ENCODE data around the gene ARL13A. TPM values are rescaled to one million over a fixed set of nuclear protein-coding genes. Genes with fewer than 3 reads are reported as not detected.
"Not testable (repeated sequence)": the region's sequence is repeated elsewhere in the genome, so short reads cannot be mapped to it uniquely, and the experiment has no call there.

The ARL13A gene
- not detected for total RNA-seq

- DNase-seq (ENCODE audit: low spot score) (no peak), ATAC-seq (no peak)
These were observed at the start of gene ARL13A for GRCh38 chrX:100969408-100969807. Gene ARL13A (plus strand): TSS chrX:100969708. CDS start chrX:100973690, 3,982 bp downstream.

- DNase-seq (ENCODE audit: low spot score) (no peak), ATAC-seq (no peak)
These were observed 45.1 kb upstream of the ARL13A start for GRCh38 chrX:100924375-100924774.

GRCh38 chrX:100926453-100926852 is 43.1 kb upstream of the ARL13A start:
- DNase-seq (ENCODE audit: low spot score) (no peak), ATAC-seq (no peak)

DNA sequence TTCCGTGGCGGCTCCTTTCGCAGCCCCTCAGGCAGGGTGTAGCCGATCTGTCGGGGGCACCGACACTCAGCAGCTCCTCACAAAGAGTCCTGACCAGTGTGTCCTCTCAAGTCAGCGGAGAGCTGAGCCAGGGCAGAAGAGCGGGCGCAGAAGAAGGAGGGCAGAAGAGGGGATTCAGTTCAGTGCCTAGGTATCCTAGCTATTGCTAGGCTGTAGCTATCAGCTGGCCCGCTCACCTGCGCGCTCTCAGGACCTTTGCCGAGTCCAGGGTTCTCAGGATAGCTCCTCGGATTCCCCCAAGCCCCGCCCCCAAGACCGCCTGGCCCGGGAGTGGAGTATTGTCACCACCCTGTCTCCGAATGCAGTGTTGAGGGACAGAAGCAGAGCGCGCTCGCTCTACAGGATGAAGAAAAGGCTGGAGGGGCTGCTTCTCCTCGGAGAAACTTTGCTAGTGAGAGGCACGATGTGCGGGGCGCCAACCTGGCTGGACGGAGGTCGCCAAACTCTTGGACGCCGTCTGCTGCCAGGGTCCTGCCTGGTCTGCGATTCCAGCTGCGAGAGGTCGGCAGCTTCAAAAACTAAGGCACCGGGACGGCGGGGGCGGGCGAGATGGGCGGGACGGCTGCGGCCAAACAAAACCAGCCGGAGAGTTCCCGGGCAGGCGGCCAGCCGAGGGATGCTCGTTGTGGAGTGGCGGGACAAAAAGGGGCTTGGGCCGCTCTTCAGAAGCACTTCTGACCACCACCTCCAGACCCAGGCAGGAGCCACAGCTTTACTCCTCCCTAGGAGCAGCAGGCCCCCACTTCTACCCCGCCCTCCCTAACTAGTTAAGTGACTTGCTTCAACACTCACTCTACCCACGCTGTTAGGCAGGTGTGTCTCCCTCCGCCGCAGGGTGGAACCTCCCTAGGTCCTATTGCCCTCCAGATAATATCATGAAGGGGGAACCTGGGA is 40.6 kb upstream of the ARL13A start, which contains the start of gene XKRX:
XKRX (minus strand) TSS at position 258 of the 954 bp plus-strand sequence. CDS start 613 bp downstream, outside the sequence.
- peak; percentile 64 for ATAC-seq

GRCh38 chrX:100931218-100931924 is 38.1 kb upstream of the ARL13A start:
- DNase-seq (ENCODE audit: low spot score), result no peak
- ATAC-seq, result no peak

More for the DNA sequence above, 40.6 kb upstream of the ARL13A start, which contains the start of gene XKRX:
- peak; percentile 45 for DNase-seq (ENCODE audit: low spot score)

GRCh38 chrX:100931925-100932285 is 37.6 kb upstream of the ARL13A start:
- ATAC-seq (no peak), DNase-seq (ENCODE audit: low spot score) (no peak)

DNA sequence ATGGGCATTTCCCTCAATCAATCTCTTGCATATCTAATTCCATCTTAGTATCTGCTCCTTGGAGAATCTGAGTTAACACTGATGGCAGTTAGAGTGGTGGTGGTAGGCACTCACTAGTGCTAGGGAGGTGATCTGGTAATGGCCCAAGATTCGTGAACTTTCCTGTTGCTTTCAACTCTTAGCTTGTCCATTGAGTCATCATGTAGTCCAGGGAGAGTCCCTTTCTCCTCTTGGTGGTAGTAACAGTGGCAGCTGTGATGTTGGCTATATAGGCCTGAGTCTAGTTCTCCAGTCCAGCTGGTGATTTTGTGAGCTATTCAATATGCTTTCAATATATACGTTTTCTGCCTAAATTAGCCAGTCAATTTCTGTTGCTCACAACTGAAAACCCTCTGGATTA is 33.7 kb upstream of the ARL13A start:
- DNase-seq (ENCODE audit: low spot score) (no peak), ATAC-seq (no peak)

GRCh38 chrX:100939333-100939732 is 30.2 kb upstream of the ARL13A start:
- ATAC-seq (no peak), DNase-seq (ENCODE audit: low spot score) (no peak)

DNA sequence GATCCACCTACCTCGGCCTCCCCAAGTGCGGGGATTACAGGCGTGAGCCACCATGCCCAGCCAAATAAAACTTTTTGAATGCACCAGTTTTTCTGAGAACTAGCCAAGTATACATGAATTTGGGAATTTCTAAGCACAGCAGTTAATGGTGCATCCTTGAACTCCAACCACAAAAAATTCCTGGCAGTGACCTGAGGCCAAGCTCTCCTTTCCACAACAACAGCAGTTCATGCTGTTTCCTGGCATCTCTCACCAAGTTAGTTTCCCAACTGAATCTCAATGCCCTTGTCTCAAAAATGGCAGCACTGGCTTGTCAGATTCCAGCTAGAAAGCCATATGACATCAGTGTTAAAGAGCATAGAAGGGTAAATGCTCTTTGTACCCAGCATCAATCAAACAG is 24.9 kb upstream of the ARL13A start:
- no peak for DNase-seq (ENCODE audit: low spot score)
- ATAC-seq, result no peak

GRCh38 chrX:100946299-100946927 is 23.1 kb upstream of the ARL13A start:
- DNase-seq (ENCODE audit: low spot score), result no peak
- ATAC-seq, result no peak

DNA sequence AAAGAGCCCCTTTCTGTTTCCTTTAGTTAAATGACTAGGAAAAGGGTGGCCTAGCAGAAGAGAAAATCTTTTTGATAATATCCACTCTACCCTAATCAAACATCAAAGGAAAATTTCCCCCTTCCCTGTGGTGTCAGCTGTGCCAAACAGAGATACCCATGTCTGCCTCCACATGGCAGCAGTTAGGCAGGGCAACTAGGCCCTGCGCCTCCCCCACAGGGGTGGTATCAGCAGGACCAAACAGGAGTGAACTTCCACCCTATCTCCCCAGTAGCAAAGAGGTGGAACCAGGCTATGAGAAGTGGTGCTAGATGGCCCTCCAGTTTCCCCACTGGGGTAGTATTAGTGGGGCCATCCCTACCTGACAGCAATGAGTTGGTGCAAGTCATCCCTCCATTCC is 21.0 kb upstream of the ARL13A start:
- DNase-seq (ENCODE audit: low spot score) (no peak), ATAC-seq (no peak)

GRCh38 chrX:100962811-100963210 is 6.7 kb upstream of the ARL13A start:
- DNase-seq (ENCODE audit: low spot score), result no peak
- no peak for ATAC-seq

- no peak for ATAC-seq
- no peak for DNase-seq (ENCODE audit: low spot score)
These were observed 5.1 kb upstream of the ARL13A start for GRCh38 chrX:100964362-100964761.

DNA sequence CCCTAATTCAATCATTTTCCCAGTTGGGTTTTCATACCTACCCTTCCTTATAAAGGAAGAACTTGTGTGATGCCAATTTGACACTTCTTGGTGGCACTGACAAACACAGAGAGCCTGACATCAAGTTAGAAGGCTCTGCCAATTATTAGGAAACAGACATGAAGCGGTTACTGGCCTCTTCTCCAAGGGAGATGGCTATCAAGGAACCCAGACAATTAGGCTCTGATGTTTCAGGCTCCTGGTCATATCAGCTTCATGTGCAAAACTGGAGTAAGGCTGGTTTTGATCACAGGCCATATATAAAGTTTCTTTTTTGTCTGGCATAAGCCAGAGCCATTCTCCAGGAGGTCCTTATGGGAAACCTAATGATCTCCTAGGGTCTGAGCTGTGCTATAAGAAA is 428 bp downstream of the ARL13A start:
- no peak for ATAC-seq

GRCh38 chrX:100973411-100973810 is 3.9 kb downstream of the ARL13A start:
- ATAC-seq, result no peak
- DNase-seq (ENCODE audit: low spot score), result no peak

More for the DNA sequence above, 428 bp downstream of the ARL13A start:
- no peak for DNase-seq (ENCODE audit: low spot score)

DNA sequence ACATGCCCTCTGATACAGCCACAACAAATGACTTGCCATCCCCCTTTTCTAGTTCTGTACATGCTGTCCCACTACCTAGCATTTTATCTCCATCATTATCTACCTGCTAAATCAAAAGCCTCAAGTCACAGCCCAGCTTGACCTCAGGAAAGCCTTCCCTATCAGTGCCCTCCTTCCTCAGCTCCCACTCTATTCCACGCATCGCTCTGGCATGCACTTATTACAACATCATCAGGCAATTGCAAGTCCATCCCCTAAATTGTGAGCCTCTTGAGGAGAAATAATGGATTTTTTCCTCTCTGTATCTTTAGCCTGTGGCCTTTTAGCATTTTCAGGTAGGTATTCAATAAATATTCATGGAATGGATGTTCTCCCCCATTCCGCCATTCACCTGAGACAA is 5.7 kb downstream of the ARL13A start:
- ATAC-seq (no peak), DNase-seq (ENCODE audit: low spot score) (no peak)

- no peak for DNase-seq (ENCODE audit: low spot score)
- no peak for ATAC-seq
These were observed 6.7 kb downstream of the ARL13A start for GRCh38 chrX:100976211-100976610.

GRCh38 chrX:100979881-100980607 is 10.5 kb downstream of the ARL13A start:
- ATAC-seq, result no peak
- DNase-seq (ENCODE audit: low spot score), result no peak

DNA sequence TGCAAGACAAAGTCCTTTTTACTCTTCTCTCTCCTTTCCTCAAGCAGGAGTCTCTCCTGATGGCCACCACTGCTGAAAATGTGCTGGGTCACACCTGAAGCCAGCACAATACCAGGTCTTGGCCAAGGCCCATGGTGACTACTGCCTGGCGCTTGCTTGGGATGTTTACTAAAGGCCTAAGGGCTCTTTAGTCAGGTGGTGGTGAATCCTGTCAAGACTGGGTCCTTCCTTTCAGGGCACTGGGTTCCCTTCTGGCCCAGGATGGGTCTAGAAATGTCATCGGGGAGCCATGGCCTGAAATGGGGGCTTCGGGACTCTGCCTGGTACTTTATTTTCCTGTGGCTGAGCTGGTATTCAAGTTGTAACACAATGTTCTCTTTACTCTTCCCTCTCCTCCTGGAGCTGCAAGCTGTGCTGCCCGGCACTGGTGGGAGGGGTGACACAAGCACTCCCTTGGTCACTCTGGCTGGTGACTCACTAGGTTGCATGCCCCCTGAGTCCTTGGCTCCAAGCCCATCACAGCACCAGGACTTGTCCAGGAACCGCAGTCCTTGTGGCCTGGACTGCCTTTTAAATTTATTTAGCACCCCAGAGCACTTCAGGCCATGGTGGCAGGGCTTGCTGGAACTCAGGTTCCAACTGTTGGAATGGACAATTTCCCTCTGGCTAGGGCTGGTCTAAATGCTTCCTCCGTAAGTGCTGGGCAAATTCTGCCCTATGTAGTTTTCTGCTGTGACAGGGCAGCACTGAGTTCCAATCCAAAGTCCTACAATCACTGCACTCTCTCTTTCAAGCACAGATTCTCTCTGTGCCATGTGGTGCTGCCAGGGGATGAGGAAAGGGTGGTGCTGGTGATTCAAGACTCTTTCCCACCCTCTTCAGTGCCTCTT is 11.3 kb downstream of the ARL13A start:
- ATAC-seq, result no peak
- DNase-seq (ENCODE audit: low spot score), result no peak

GRCh38 chrX:100981498-100981845 is 12.0 kb downstream of the ARL13A start:
- not testable (repeated sequence) for ATAC-seq; DNase-seq (ENCODE audit: low spot score)

Data from left lobe of liver (tissue), 2 donors.